Stimulated activated CD8-positive, alpha-beta memory T cell treated with anti-CD3 and anti-CD28 coated beads, Interleukin-4, amount 100 ng/mL, for 24 hours (primary cell): Measurements from ENCODE around the gene CBARP.

Experiments
- DNase-seq: peaks from one replicate; pipeline ENCODE4 v3.0.0-alpha.2; 2020; ENCODE audit warnings: low read depth

CBARP gene

GRCh38 chr19:1227304-1228054 lies 10.3 kb downstream of the CBARP start:
- DNase-seq = no peak

GRCh38 chr19:1226522-1227303 lies 11.1 kb downstream of the CBARP start:
- DNase-seq = no peak

- no peak for DNase-seq
Observed at GRCh38 chr19:1226227-1226518, 11.6 kb downstream of the CBARP start.

- DNase-seq = no peak
Observed at GRCh38 chr19:1225440-1226226, 12.2 kb downstream of the CBARP start.

- DNase-seq = no peak
Observed at GRCh38 chr19:1224847-1225246, 13.0 kb downstream of the CBARP start.

GRCh38 chr19:1224047-1224825 lies 13.6 kb downstream of the CBARP start:
- no peak for DNase-seq

GRCh38 chr19:1223018-1223855 lies 14.6 kb downstream of the CBARP start:
- DNase-seq = no peak

GRCh38 chr19:1222394-1222793 lies 15.4 kb downstream of the CBARP start:
- no peak for DNase-seq

GRCh38 chr19:1221904-1222255 lies 15.9 kb downstream of the CBARP start:
- no peak for DNase-seq

GRCh38 chr19:1220976-1221903 lies 16.6 kb downstream of the CBARP start:
- no peak for DNase-seq

GRCh38 chr19:1220477-1220930 lies 17.3 kb downstream of the CBARP start:
- DNase-seq = no peak

- DNase-seq = no peak
Observed at GRCh38 chr19:1219786-1220476, 17.9 kb downstream of the CBARP start.

- no peak for DNase-seq
Observed at GRCh38 chr19:1218751-1219567, 18.8 kb downstream of the CBARP start.

- DNase-seq = no peak
Observed at GRCh38 chr19:1217366-1217765, 20.4 kb downstream of the CBARP start.

- no peak for DNase-seq
Observed at GRCh38 chr19:1216756-1217155, 21.0 kb downstream of the CBARP start.

- DNase-seq = no peak
Observed at GRCh38 chr19:1214862-1215731, 22.7 kb downstream of the CBARP start.

- DNase-seq = no peak
Observed at GRCh38 chr19:1214299-1214861, 23.4 kb downstream of the CBARP start.
